22Rv1 (cell line): ENCODE measurements around the gene ZPBP.
"Not testable (repeated sequence)": the region's sequence is repeated elsewhere in the genome, so short reads cannot be mapped to it uniquely, and the experiment has no call there.

Experiments
- H3K27ac ChIP-seq: fragments of 450-650 bp; 2 replicates; pipeline ENCODE4 v1.5.1; 2017
- ZFX ChIP-seq: fragments of 450-650 bp; IDR thresholded peaks from 2 replicates; pipeline ENCODE4 v1.6.1; 2017; ENCODE audit warnings: antibody characterized with exemption, borderline replicate concordance
- TF ChIP-seq, protein P1 (sequence below): fragments of 450-650 bp; IDR thresholded peaks from 2 replicates; pipeline ENCODE4 v1.5.1; 2017; ENCODE audit warnings: mild to moderate bottlenecking

The ZPBP gene

DNA sequence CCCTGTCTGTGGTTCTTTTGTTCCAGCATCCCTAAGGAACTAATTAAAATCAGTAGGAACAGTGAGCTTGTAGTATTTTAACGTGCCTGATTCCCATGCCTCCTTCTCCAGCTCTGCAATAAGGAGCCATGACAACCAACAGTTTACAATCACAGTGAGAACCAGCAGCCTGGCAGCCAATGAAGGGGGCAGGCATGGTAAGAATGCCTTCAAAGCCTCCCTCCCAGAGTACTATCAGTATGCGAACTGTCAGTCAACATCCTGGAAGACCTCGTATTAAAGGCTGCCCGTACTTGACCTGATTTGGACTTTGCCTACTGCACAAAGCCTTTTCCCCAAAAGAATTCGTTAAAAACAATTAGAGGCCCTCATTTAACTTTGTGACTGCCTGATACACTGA is 7.7 kb downstream of the ZPBP start:
- H3K27ac ChIP-seq, result no peak overlapping the region
- no peak for TF ChIP-seq ZFX
- TF ChIP-seq, protein P1, sequence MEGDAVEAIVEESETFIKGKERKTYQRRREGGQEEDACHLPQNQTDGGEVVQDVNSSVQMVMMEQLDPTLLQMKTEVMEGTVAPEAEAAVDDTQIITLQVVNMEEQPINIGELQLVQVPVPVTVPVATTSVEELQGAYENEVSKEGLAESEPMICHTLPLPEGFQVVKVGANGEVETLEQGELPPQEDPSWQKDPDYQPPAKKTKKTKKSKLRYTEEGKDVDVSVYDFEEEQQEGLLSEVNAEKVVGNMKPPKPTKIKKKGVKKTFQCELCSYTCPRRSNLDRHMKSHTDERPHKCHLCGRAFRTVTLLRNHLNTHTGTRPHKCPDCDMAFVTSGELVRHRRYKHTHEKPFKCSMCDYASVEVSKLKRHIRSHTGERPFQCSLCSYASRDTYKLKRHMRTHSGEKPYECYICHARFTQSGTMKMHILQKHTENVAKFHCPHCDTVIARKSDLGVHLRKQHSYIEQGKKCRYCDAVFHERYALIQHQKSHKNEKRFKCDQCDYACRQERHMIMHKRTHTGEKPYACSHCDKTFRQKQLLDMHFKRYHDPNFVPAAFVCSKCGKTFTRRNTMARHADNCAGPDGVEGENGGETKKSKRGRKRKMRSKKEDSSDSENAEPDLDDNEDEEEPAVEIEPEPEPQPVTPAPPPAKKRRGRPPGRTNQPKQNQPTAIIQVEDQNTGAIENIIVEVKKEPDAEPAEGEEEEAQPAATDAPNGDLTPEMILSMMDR, result no peak

GRCh38 chr7:50073093-50073492 is 20.0 kb downstream of the ZPBP start:
- TF ChIP-seq, protein P1, result no peak
- no peak for TF ChIP-seq ZFX
- no peak overlapping the region for H3K27ac ChIP-seq

- H3K27ac ChIP-seq, result no peak overlapping the region
- no peak for TF ChIP-seq ZFX
- TF ChIP-seq, protein P1, result no peak
Measured at GRCh38 chr7:50069613-50070012, 23.4 kb downstream of the ZPBP start.

DNA sequence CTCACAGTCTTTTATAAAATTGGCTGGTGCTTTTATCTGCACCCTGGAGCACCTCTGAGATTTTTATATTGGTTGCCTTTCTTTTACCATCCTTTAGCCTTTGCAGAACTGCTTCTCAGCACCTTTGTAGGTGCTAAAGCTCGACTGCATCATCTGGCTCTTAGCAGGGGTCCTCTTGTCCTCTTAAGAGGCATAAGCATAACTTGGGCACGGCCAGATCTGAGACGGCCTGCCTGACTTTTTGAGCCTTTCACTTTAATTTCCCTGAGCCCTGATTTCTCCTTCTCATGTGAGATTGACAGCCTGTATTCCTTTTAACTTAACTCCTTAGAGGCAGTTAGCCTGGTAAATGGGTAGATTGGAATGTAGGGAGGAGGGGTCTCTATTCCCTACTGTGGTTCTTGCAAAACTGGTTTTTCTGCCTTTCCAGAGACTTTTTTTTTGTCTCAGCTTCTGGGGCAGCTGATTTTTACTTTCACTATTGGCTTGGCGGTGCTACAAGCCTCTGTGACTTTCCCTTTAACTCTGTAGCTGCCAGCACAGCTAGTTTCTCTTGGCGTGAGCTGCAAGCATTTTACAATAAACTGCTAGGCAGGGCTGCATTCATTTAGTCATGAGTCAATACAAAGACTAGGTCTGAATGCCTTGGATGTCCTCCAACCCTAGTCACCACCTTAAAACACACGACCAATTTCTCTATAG is 24.0 kb downstream of the ZPBP start:
- TF ChIP-seq ZFX, result no peak
- no peak overlapping the region for H3K27ac ChIP-seq

DNA sequence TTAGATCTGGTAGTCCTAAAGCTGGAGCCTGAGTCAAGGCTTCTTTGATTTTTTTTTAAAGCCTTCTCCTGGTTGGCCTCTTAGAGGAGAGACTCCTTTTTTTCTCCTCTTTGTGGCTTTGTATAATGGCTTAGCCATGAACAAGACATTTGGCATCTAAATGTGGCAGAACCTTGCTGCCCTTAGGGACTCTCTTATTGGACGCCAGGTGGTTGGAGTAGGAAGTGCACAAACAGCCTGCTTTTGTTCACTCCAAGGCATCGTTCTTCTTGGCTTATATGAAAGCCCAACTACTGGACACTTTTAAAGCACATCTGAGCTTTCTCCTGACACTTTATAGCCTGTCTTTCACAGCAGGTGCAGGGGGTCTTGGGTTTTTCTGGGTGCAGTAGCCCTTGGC is 25.0 kb downstream of the ZPBP start:
- TF ChIP-seq ZFX, result no peak
- TF ChIP-seq, protein P1, result peak; percentile 33
- no peak overlapping the region for H3K27ac ChIP-seq

GRCh38 chr7:50062951-50063350 is 30.1 kb downstream of the ZPBP start:
- H3K27ac ChIP-seq, result no peak overlapping the region
- TF ChIP-seq, protein P1, result no peak
- TF ChIP-seq ZFX, result no peak

DNA sequence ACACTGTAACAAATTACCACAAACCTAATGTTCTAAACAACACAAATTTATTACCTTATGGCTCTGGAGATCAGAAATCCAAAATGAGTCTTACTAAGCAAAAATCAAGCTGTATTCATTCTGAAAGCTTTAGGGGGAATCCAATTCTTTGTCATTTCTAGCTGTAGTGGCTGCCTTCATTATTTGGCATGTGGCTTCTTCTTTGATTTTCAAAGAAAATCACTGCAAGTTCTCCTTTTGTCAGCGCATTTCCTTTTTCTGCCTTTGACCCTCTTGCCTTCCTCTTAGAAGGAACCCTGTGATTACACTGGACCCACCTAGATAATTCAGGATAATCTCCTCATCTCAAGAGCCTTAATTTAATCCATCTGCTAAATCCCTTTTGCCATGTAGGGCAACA is 36.9 kb downstream of the ZPBP start:
- no peak for TF ChIP-seq ZFX
- TF ChIP-seq, protein P1, result no peak

DNA sequence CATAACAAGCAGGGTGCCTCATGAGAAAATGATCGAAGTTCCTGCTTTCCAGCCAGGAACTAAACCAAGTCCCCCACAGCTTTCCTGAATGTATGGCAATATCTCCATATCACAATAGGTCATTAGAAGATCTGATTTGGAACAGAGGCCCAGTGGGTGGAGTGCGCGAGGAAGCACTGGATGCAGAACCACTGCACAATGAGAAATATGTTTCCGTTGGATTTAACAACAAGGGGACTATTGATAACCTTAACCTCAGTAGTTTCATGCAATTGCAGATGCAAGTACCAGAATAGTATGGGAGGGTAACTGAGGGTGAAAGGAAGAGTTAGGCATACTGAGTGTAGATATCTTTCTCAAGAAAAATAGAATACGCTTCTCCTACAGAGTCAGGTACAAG is 45.3 kb downstream of the ZPBP start:
- H3K27ac ChIP-seq, result no peak overlapping the region
- no peak for TF ChIP-seq ZFX
- TF ChIP-seq, protein P1, result no peak

More for the DNA sequence above, 36.9 kb downstream of the ZPBP start:
- no peak overlapping the region for H3K27ac ChIP-seq

DNA sequence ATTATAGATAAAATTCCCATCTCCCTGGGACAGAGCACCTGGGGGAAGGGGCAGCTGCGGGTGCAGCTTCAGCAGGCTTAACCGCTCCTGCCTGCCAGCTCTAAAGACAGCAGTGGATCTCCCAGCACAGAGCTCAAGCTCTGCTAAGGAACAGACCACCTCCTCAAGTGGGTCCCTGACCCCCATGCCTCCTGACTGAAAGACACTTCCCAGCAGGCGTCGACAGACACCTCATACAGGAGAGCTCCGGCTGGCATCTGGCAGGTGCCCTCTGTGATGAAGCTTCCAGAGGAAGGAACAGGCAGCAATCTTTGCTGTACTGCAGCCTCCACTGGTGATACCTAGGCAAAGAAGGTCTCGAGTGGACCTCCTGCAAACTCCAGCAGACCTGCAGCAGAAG is 51.9 kb downstream of the ZPBP start:
- not testable (repeated sequence) for H3K27ac ChIP-seq
